Epithelial cell of esophagus (primary cell): ENCODE measurements around the gene ZNF646.

Experiments used
- DNase-seq: peaks from one replicate; pipeline ENCODE4 v3.0.0; 2010; ENCODE audit warnings: low read depth
- H3K4me3 ChIP-seq: 2 replicates; pipeline ENCODE4 v1.5.1; 2011; ENCODE audit warnings: mild to moderate bottlenecking, low read length, control low read depth
- TF ChIP-seq, protein P1 (sequence below): IDR thresholded peaks from 2 replicates; pipeline ENCODE4 v1.5.1; 2011; ENCODE audit warnings: low read depth, mild to moderate bottlenecking, low read length, control low read depth, inconsistent platforms; ENCODE audit not compliant: insufficient read depth; ENCODE audit errors: missing control alignments

The ZNF646 gene

DNA sequence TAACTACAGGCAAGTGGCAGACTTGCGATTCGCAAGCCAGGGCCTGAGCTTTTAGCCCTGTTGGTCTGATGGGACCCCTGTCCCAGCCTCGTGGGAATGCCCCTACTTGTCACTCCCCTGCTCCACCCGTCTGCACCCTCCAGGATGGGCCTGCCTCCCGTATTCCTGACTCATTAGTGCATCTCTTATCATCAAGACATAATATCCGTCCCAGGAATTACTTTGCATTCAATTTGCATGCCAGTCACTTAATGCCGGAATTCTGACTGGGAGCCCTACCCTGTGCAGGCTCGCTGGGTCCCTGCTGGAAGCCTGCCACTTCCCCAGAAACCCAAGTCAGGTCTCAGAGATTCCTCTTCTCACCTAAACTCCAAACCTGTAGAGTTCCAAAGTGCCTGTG is 11.2 kb downstream of the ZNF646 start:
- DNase-seq, result peak; percentile 58
- no peak overlapping the region for H3K4me3 ChIP-seq
- TF ChIP-seq, protein P1, sequence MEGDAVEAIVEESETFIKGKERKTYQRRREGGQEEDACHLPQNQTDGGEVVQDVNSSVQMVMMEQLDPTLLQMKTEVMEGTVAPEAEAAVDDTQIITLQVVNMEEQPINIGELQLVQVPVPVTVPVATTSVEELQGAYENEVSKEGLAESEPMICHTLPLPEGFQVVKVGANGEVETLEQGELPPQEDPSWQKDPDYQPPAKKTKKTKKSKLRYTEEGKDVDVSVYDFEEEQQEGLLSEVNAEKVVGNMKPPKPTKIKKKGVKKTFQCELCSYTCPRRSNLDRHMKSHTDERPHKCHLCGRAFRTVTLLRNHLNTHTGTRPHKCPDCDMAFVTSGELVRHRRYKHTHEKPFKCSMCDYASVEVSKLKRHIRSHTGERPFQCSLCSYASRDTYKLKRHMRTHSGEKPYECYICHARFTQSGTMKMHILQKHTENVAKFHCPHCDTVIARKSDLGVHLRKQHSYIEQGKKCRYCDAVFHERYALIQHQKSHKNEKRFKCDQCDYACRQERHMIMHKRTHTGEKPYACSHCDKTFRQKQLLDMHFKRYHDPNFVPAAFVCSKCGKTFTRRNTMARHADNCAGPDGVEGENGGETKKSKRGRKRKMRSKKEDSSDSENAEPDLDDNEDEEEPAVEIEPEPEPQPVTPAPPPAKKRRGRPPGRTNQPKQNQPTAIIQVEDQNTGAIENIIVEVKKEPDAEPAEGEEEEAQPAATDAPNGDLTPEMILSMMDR, result no peak

DNA sequence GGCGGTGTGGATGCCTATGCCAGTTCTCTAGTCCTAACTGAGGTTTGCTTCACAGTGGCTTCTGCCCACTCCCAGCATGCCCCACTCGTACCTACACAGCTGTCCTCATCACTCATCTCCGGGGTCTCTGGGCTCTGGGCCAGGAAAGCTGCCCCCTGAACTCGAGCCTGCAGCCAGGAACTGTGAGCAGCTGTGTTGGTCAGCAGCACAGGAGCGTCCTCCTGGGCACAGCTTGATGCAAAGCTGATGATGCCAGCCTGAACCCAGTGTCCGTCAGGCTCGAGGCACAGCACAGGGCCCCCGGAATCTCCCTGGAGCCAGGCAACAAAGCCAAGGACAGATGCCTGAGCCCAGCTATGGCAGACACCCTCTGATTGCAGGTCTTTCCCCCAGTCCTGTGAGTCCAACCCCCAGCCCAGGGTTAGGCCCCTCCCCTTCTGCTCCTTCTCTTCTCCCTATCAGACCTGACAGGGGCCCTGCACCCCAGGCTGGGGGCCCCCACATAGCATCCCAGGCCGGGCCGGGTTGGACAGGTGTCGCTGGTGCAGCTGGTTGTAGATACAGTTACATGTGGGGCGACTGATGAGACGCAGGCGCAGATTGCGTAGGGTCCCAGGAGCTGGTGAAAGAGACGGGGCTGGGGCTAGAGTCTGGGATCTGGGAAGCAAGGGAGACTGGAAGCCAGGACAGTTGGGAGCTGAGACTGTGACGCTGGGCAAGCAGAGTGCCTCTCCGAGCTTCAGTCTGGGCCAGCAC is 11.8 kb downstream of the ZNF646 start:
- no peak overlapping the region for H3K4me3 ChIP-seq
- TF ChIP-seq, protein P1, result no peak
- no peak for DNase-seq

DNA sequence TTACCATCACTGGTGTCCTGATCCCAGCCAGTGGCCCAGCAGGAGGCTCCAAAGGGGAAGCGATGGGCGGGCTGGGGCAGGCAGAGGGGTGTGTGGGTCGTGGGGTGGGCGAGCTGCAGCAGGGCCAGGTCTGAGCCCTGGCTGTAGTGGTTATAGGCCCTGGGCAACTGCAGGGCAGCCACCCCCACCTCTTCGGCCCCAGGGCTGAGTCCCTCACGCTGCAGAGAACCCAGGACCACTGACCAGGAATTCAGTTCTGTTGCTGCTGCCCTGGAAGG is 12.3 kb downstream of the ZNF646 start:
- H3K4me3 ChIP-seq, result no peak overlapping the region
- TF ChIP-seq, protein P1, result no peak
- no peak for DNase-seq

DNA sequence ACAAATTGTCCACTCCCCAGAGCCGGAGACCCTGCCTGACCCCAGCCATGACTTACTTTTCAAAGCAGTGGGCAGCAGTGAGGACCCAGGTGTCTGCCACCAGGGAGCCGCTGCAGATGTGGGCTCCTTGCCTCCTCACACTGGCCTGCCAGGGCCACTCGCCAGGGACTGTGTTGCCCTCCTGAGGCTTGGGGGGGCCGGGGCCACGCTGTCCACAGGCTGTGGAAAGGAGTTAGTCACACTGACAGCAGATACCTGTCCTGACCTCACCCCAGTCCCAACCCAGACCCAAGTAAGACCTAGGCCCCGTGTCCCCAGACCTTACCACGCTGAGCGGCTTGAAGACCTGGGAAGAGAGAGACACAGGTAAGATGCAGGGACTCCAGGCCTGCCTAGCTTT is 13.3 kb downstream of the ZNF646 start:
- TF ChIP-seq, protein P1, result no peak
- no peak overlapping the region for H3K4me3 ChIP-seq
- DNase-seq, result no peak

DNA sequence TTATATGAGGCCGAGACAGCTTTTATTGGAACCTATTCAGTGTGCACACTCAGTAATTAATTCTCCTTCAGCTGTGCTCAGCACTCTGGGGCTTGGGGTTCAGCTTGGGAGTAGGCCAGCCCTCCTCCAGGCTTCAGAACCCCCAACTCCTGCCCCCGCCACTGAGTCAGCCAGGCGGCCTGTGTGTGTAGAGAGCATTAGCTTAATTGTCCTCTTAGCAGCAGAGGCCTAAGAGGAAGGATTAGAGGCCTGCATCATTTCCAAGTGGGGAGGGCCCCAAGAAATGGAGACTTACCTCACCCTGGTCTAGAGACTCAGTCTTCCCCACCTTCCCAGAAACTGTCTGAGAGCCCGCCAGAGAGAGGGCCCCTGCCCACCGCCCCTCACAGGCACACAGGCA is 13.7 kb downstream of the ZNF646 start:
- no peak for DNase-seq
- TF ChIP-seq, protein P1, result no peak
- no peak overlapping the region for H3K4me3 ChIP-seq

DNA sequence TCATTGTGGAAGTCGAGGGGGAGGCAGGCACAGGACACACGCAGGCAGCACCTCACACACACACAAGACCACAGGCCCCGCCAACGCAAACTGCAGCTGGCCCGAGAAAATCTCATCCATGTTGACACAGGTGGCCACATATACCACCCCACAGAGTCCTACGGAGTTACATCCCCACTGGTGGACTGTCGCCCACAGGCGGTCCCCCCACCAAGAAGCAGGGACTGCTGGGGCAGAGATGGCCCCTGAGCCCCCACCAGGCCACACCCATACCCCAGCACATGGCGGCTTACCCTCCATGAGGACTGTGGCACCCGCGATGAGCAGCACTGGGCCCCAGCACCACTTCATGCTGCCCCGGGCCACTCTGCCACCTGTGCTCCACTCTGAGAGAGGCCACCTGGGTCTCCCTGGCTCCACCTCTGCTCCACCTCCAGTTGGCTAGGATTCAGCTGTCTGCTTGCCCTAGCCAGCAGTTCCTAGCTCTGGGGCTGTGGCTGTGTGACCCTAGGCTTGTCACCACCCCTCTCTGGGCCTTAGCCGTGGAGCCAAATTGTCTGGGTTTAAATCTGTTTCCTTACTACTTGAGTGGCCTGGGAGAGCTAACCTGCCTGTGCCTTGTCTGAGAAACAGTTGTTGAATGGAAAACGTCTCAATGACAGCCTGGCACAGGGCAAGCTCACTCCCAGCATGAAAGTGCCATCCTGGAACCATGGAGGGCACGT is 14.4 kb downstream of the ZNF646 start, which contains the start of gene PRSS53:
Gene PRSS53, minus strand, starts transcription at position 485 of the 725 bp plus-strand sequence. Its CDS starts 134 bp downstream, at position 351.
- no peak for DNase-seq
- TF ChIP-seq, protein P1, result no peak
- H3K4me3 ChIP-seq, result no peak within 1 kb of the TSS
